B cell (primary cell): ENCODE measurements around the gene SDK2. TPM values are rescaled to one million over a fixed set of nuclear protein-coding genes. Genes with fewer than 3 reads are reported as not detected.
A peak's percentile ranks its signal among the peaks of the same experiment; 100 is the strongest.

Source experiments
- ATAC-seq: fragments of 200-7000 bp; cut with Tn5 transposase; one replicate; pipeline ENCODE4 v1.10.0; 2021; ENCODE audit warnings: low read depth, mild to moderate bottlenecking, moderate number of reproducible peaks, moderate library complexity
- CTCF ChIA-PET: fragments of 350-600 bp; sonication (Branson Sonifier 250); formaldehyde crosslinking; loops from one replicate; lab custom pipeline; 2021; ENCODE audit warnings: antibody characterized with exemption, inconsistent platforms; lab: Charles Lee
- POLR2A ChIA-PET: fragments of 350-600 bp; sonication (Branson Sonifier 250); formaldehyde crosslinking; loops from one replicate; lab custom pipeline; 2021; ENCODE audit warnings: antibody characterized with exemption; lab: Charles Lee
- DNase-seq: peaks from one replicate; pipeline ENCODE4 v3.0.0; 2013
- H2AFZ ChIP-seq: 2 replicates; pipeline ENCODE4 v1.6.1; 2012; ENCODE audit warnings: mild to moderate bottlenecking, low read depth, low read length; ENCODE audit not compliant: insufficient read depth, poor library complexity, severe bottlenecking
- H3K27ac ChIP-seq, 2 donors: 1 replicate in 1 of 2; 2 replicates in 1 of 2; pipeline ENCODE4 v1.5.1; 2012 to 2013; ENCODE audit warnings: low read length in 2 of 2, mild to moderate bottlenecking in 2 of 2, moderate library complexity in 1 of 2
- H3K27me3 ChIP-seq, 4 experiments: fragments of 200-600 bp in 1 of 4; sonication (generic) in 1 of 4; replicated peaks in 1 of 4; 1 replicate in 2 of 4; 2 replicates in 2 of 4; pipeline versions ENCODE4 v1.6.1 to v1.7.0; 2013 to 2016; ENCODE audit warnings: low read length in 3 of 4, mild to moderate bottlenecking in 2 of 4, mixed read lengths in 1 of 4, moderate library complexity in 1 of 4; ENCODE audit not compliant: insufficient read depth in 4 of 4, control insufficient read depth in 3 of 4; ENCODE audit errors: control extremely low read depth in 1 of 4
- H3K36me3 ChIP-seq, 2 experiments: replicated peaks in 1 of 2; 1 replicate in 1 of 2; 2 replicates in 1 of 2; pipeline versions ENCODE4 v1.6.1 to v1.7.1; 2013; ENCODE audit warnings: low read length in 1 of 2; ENCODE audit not compliant: insufficient read depth in 2 of 2, control insufficient read depth in 1 of 2; ENCODE audit errors: control extremely low read depth in 1 of 2, extremely low read depth in 1 of 2
- H3K4me1 ChIP-seq, 2 donors: fragments of 200-600 bp in 1 of 2; sonication (generic) in 1 of 2; 1 replicate in 1 of 2; 2 replicates in 1 of 2; pipeline versions ENCODE4 v1.5.1 to v1.6.1; 2013 to 2017; ENCODE audit warnings: low read length in 2 of 2; ENCODE audit not compliant: control insufficient read depth in 2 of 2, insufficient read depth in 2 of 2
- H3K4me2 ChIP-seq: replicated peaks from 2 replicates; pipeline ENCODE3; 2012; ENCODE audit warnings: mild to moderate bottlenecking, low read depth, low read length; ENCODE audit not compliant: poor library complexity, severe bottlenecking
- H3K4me3 ChIP-seq, 5 experiments: fragments of 200-600 bp in 1 of 5; sonication (generic) in 1 of 5; 1 replicate in 3 of 5; 2 replicates in 2 of 5; pipeline versions ENCODE4 v1.5.1 to v1.7.0; 2011 to 2016; ENCODE audit warnings: low read length in 4 of 5, mild to moderate bottlenecking in 4 of 5, low read depth in 2 of 5, control low read depth in 1 of 5, moderate library complexity in 1 of 5; ENCODE audit not compliant: insufficient read depth in 1 of 5; ENCODE audit errors: control extremely low read depth in 1 of 5, extremely low read depth in 1 of 5
- H3K79me2 ChIP-seq: fragments of 200-600 bp; sonication (generic); one replicate; pipeline ENCODE4 v1.6.0; 2016; ENCODE audit warnings: low read length; ENCODE audit not compliant: control insufficient read depth, insufficient read depth
- H3K9ac ChIP-seq: fragments of 200-600 bp; sonication (generic); 2 replicates; pipeline ENCODE4 v1.6.1; 2017; ENCODE audit warnings: mild to moderate bottlenecking, low read length, moderate library complexity
- H3K9me3 ChIP-seq, 3 donors: one replicate each; pipeline versions ENCODE4 v1.6.1 to v1.7.1; 2013; ENCODE audit warnings: low read length in 2 of 3; ENCODE audit not compliant: control insufficient read depth in 2 of 3, insufficient read depth in 1 of 3; ENCODE audit errors: control extremely low read depth in 1 of 3
- H4K20me1 ChIP-seq: 2 replicates; pipeline ENCODE4 v1.6.0; 2012; ENCODE audit warnings: mild to moderate bottlenecking, low read length; ENCODE audit not compliant: insufficient read depth, control insufficient read depth, poor library complexity, severe bottlenecking
- H3K27ac Mint-ChIP-seq: one replicate; pipeline ENCODE4 v1.8.0; 2021; ENCODE audit warnings: mixed read lengths
- H3K27me3 Mint-ChIP-seq: one replicate; pipeline ENCODE4 v1.8.0; 2021; ENCODE audit warnings: mixed read lengths
- H3K4me1 Mint-ChIP-seq: one replicate; pipeline ENCODE4 v1.8.0; 2021; ENCODE audit warnings: mixed read lengths
- H3K4me3 Mint-ChIP-seq: one replicate; pipeline ENCODE4 v1.8.0; 2021; ENCODE audit warnings: mixed read lengths
- H3K9me3 Mint-ChIP-seq: one replicate; pipeline ENCODE4 v1.8.0; 2022; ENCODE audit warnings: mixed read lengths; ENCODE audit not compliant: insufficient read depth
- CTCF ChIP-seq: fragments of 200-600 bp; IDR thresholded peaks from one replicate; pipeline ENCODE4 v1.8.0; 2022; ENCODE audit warnings: antibody characterized with exemption, mild to moderate bottlenecking
- EZH2 ChIP-seq: IDR thresholded peaks from 2 replicates; pipeline ENCODE4 v1.6.1; 2012; ENCODE audit warnings: borderline replicate concordance, low read depth, mild to moderate bottlenecking, moderate library complexity, low read length; ENCODE audit not compliant: insufficient read depth, poor library complexity, severe bottlenecking
- WGBS: methylation state at CpG from one replicate; pipeline ENCODE4 v1.1.5; 2013; ENCODE audit warnings: missing lambda C conversion rate; ENCODE audit not compliant: insufficient coverage; 5-methylcytosine and 5-hydroxymethylcytosine counted together
- intact Hi-C: fragments of 100-400 bp; cut with micrococcal nuclease; formaldehyde crosslinking; loops from one replicate; pipeline ENCODE4 v1.10.0; 2022
- polyA plus RNA-seq: library from polyadenylated mRNA; depleted of rRNA; stranded (reverse); fragments of >200 nt; gene quantifications from 2 replicates; pipeline ENCODE4 v1.2.3, GENCODE V29; 2012
- total RNA-seq, 2 donors: library from RNA; stranded (reverse); fragments of 120-200 nt in 1 of 2; gene quantifications; 1 replicate in 1 of 2; 2 replicates in 1 of 2; pipeline versions ENCODE4 v1.2.3 to v1.2.4, GENCODE V29; 2013 to 2022

Gene SDK2
- total and polyA plus RNA-seq, 2 donors (not counting 1 experiment from before 2014, with no cell fraction given), result 3.2 to 13.0 TPM

GRCh38 chr17:73586921-73587602 lies 57.2 kb downstream of the SDK2 start:
- H3K4me1 Mint-ChIP-seq, result peaks cover 81% of the 10 kb centered on the region
- H3K4me1 ChIP-seq, result peaks cover 70 to 75% of the 10 kb centered on the region in 2 donors
- intact Hi-C loops, result loop anchor here (10.0 kb wide), 1 partner anchor 368 kb away; no protein-coding TSS in a partner anchor

More at GRCh38 chr17:73586921-73587602, 57.2 kb downstream of the SDK2 start:
- Histone ChIP-seq H3K36me3 (no peaks in the 10 kb centered on the region), H2AFZ (no peak overlapping the region), H3K4me3 (no peak overlapping the region), H3K27ac (no peak overlapping the region), H3K9ac (no peak overlapping the region), H3K4me2 (peak overlapping the region; percentile 83), H4K20me1 (no peaks in the 10 kb centered on the region), H3K27me3 (no peaks in the 10 kb centered on the region), H3K9me3 (no peaks in the 10 kb centered on the region), H3K79me2 (peaks cover 83% of the 10 kb centered on the region)
- no peaks in the 10 kb centered on the region for H3K27me3 Mint-ChIP-seq
- POLR2A ChIA-PET, result interaction anchor here (3.1 kb wide), 1 partner anchor 20 kb away, joined by 16 read pairs; no protein-coding TSS in a partner anchor
- TF ChIP-seq EZH2, result no peak
- TF ChIP-seq CTCF, result no peak
- DNase-seq (no peak), ATAC-seq (no peak)
- no peaks in the 10 kb centered on the region for H3K9me3 Mint-ChIP-seq
- CTCF ChIA-PET, result interaction anchor here (0.6 to 6.6 kb wide), 13 partner anchors 10 to 613 kb away, joined by 3 to 55 read pairs (median 8); partner anchors contain the start of gene SDK2
- H3K27ac Mint-ChIP-seq, result peak overlapping the region; percentile 64
- 86% methylated on average over 11 of the region's 12 CpGs for WGBS
- peak overlapping the region; percentile 3 for H3K4me3 Mint-ChIP-seq
